ENCODE results near the gene IFNA17. TPM values are rescaled to one million over a fixed set of nuclear protein-coding genes. Genes with fewer than 3 reads are reported as not detected.

The IFNA17 gene
- total RNA-seq (not detected in 2 replicates), polyA plus RNA-seq (not detected in 2 replicates), polyA minus RNA-seq (not detected in 2 replicates), Bru-seq, nascent RNA (not detected), BruChase-seq, experiment 1, labeled RNA remaining after a 6-hour chase (not detected), BruChase-seq, experiment 2, labeled RNA remaining after a 2-hour chase (not detected)
- not detected in 2 replicates for polyA plus RNA-seq (2011; cell fraction: cytosol; rRNA removed)
- not detected in 2 replicates for polyA plus RNA-seq (2011; cell fraction: nucleus; rRNA removed)
- not detected in 2 replicates for polyA plus RNA-seq (2012)
- polyA minus RNA-seq (2011; cell fraction: cytosol; rRNA and poly(A)+ RNA removed): not detected
- not detected in 2 replicates for polyA minus RNA-seq (2011; cell fraction: nucleus; rRNA and poly(A)+ RNA removed)
- long read RNA-seq: 0 reads

DNA sequence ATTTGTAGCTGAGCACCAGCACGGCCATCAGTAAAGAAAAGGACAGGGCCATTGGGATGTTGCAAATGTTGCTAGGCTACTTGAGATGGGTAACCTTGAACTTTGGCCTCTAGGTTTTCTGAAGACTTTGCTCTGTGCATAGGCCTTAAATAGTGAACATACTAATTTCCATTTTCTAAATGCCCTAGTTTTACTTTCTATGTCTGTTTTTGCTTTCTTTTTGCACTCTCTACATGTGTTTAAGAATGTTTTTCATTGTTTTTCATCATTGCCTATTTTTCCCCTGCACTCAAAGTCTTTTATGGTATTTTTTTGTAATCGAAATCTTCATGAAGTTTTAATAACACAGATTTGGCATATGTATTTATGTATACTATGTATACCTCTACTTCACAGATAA is at the start of gene IFNA17:
IFNA17 (minus strand) TSS at position 101 of the 400 bp plus-strand sequence; CDS start at position 52, 49 bp downstream.
- intact Hi-C loops (cut with micrococcal nuclease): no loop called here
- Histone ChIP-seq H2AFZ (ENCODE audit: low read depth, low read length) (no peak within 1 kb of the TSS), H3K27ac (ENCODE audit: insufficient read depth, low read depth, low read length) (no peak within 1 kb of the TSS), H4K20me1 (replicated peaks; ENCODE audit: control insufficient read depth, extremely low read depth, insufficient read depth, low read length) (no peaks in the 10 kb centered on the region), H3K4me2 (ENCODE audit: insufficient read depth, low read length) (no peak within 1 kb of the TSS), H3K79me2 (ENCODE audit: control insufficient read depth, insufficient read depth, low read length) (no peaks in the 10 kb centered on the region), H3K9ac (replicated peaks; ENCODE audit: extremely low read depth, insufficient read depth, low read length) (no peak within 1 kb of the TSS), H3K36me3 (ENCODE audit: control insufficient read depth in 2 of 2, extremely low read depth in 1 of 2, insufficient read depth in 2 of 2, low read length in 2 of 2) (no peaks in the 10 kb centered on the region), H3K27me3 (ENCODE audit: control insufficient read depth in 2 of 2, insufficient read depth in 2 of 2, low read length in 2 of 2) (peaks cover 0 to 3% of the 10 kb centered on the region in 2 experiments), H3K4me1 (ENCODE audit: control insufficient read depth, extremely low read depth, insufficient read depth, low read length) (no peaks in the 10 kb centered on the region), H3K9me3 (replicated peaks; ENCODE audit: control insufficient read depth, insufficient read depth, low read length) (no peaks in the 10 kb centered on the region), H3K9me1 (replicated peaks; ENCODE audit: control insufficient read depth, extremely low read depth, insufficient read depth, low read length) (no peaks in the 10 kb centered on the region), H3K4me3 (replicated peaks in 1 of 3; ENCODE audit: insufficient read depth in 1 of 3, low read depth in 1 of 3, low read length in 3 of 3) (no peak within 1 kb of the TSS)
- TF ChIP-seq MYC (IDR thresholded peaks at IDR 0.05; ENCODE audit: low read depth, low read length): no peak
- TF ChIP-seq, protein P1, sequence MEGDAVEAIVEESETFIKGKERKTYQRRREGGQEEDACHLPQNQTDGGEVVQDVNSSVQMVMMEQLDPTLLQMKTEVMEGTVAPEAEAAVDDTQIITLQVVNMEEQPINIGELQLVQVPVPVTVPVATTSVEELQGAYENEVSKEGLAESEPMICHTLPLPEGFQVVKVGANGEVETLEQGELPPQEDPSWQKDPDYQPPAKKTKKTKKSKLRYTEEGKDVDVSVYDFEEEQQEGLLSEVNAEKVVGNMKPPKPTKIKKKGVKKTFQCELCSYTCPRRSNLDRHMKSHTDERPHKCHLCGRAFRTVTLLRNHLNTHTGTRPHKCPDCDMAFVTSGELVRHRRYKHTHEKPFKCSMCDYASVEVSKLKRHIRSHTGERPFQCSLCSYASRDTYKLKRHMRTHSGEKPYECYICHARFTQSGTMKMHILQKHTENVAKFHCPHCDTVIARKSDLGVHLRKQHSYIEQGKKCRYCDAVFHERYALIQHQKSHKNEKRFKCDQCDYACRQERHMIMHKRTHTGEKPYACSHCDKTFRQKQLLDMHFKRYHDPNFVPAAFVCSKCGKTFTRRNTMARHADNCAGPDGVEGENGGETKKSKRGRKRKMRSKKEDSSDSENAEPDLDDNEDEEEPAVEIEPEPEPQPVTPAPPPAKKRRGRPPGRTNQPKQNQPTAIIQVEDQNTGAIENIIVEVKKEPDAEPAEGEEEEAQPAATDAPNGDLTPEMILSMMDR (IDR thresholded peaks at IDR 0.05; ENCODE audit: extremely low read depth in 1 of 2, insufficient read depth in 1 of 2, low read depth in 1 of 2, low read length in 2 of 2): no peak
- TF ChIP-seq POLR2AphosphoS5 (IDR thresholded peaks at IDR 0.05; ENCODE audit: insufficient read depth, low read depth, low read length): no peak
- no peak for TF ChIP-seq POLR2A (IDR thresholded peaks at IDR 0.05; ENCODE audit: low read depth, low read length)
- no peak for TF ChIP-seq EZH2 (IDR thresholded peaks at IDR 0.05; ENCODE audit: borderline replicate concordance, low read depth, low read length, severe bottlenecking)
- DNase-seq (ENCODE audit: low read depth, low spot score) (no peak), FAIRE-seq (no peak)
- POLR2A ChIA-PET: no interaction called here
- no TSS peak for BruUV-seq (replicated peaks)
- CTCF ChIA-PET: no interaction called here
- dilution Hi-C loops (cut with MboI; ENCODE audit: extremely low pct_ligation_motif_present, low sequenced_read_pairs): no loop called here

DNA sequence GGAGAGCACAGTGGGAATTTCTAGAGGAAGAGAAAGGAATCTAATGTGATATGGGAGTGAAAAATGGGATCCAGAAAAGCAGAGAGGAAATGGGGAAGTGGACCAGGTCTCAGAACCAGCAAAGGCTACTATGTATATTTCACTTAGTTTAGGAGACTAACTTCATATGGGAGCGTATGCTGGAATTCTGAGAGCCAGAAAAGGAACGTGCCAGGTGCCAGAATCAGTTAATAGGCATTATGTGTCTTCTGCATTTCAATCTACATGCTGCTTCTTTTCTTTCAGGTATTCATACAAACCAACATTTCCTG is 40.3 kb upstream of the IFNA17 start:
- TF ChIP-seq, protein P1 (IDR thresholded peaks at IDR 0.05; ENCODE audit: extremely low read depth in 1 of 2, insufficient read depth in 1 of 2, low read depth in 1 of 2, low read length in 2 of 2): no peak
- TF ChIP-seq FOS (IDR thresholded peaks at IDR 0.05; ENCODE audit: borderline replicate concordance, insufficient read depth, low read length) (no peak), JUN (IDR thresholded peaks at IDR 0.05; ENCODE audit: borderline replicate concordance, insufficient read depth, insufficient read length, low read depth) (no peak), EZH2 (IDR thresholded peaks at IDR 0.05; ENCODE audit: borderline replicate concordance, low read depth, low read length, severe bottlenecking) (no peak), MYC (IDR thresholded peaks at IDR 0.05; ENCODE audit: low read depth, low read length) (no peak)
- no TSS peak for BruUV-seq (replicated peaks)
- no peaks in the 10 kb centered on the region for H3K36me3 ChIP-seq (ENCODE audit: control insufficient read depth in 2 of 2, extremely low read depth in 1 of 2, insufficient read depth in 2 of 2, low read length in 2 of 2)
- peaks cover 11 to 26% of the 10 kb centered on the region in 2 experiments for H3K27me3 ChIP-seq (ENCODE audit: control insufficient read depth in 2 of 2, insufficient read depth in 2 of 2, low read length in 2 of 2)
- no peaks in the 10 kb centered on the region for H3K4me1 ChIP-seq (ENCODE audit: control insufficient read depth, extremely low read depth, insufficient read depth, low read length)
- no peaks in the 10 kb centered on the region for H3K9me3 ChIP-seq (replicated peaks; ENCODE audit: control insufficient read depth, insufficient read depth, low read length)
- no peaks in the 10 kb centered on the region for H4K20me1 ChIP-seq (replicated peaks; ENCODE audit: control insufficient read depth, extremely low read depth, insufficient read depth, low read length)
- intact Hi-C loops (cut with micrococcal nuclease) (no loop called here), dilution Hi-C loops (cut with MboI; ENCODE audit: extremely low pct_ligation_motif_present, low sequenced_read_pairs) (no loop called here)
- no peak overlapping the region for H3K4me2 ChIP-seq (ENCODE audit: insufficient read depth, low read length)
- no peak overlapping the region for H3K27ac ChIP-seq (ENCODE audit: insufficient read depth, low read depth, low read length)
- ChIA-PET CTCF (interaction anchor here (0.8 to 1.7 kb wide), 2 partner anchors 15 to 32 kb away, joined by 4 to 6 read pairs; no protein-coding TSS in a partner anchor), POLR2A (no interaction called here)
- H3K4me3 ChIP-seq (replicated peaks in 1 of 3; ENCODE audit: insufficient read depth in 1 of 3, low read depth in 1 of 3, low read length in 3 of 3): no peak overlapping the region
- no peak for DNase-seq (ENCODE audit: low read depth, low spot score)
- no peak overlapping the region for H3K9ac ChIP-seq (replicated peaks; ENCODE audit: extremely low read depth, insufficient read depth, low read length)
- no peaks in the 10 kb centered on the region for H3K79me2 ChIP-seq (ENCODE audit: control insufficient read depth, insufficient read depth, low read length)
- H3K9me1 ChIP-seq (replicated peaks; ENCODE audit: control insufficient read depth, extremely low read depth, insufficient read depth, low read length): no peaks in the 10 kb centered on the region
- FAIRE-seq: no peak
- no peak overlapping the region for H2AFZ ChIP-seq (ENCODE audit: low read depth, low read length)
